Umbilical cord (tissue), 2 donors: ENCODE results near the gene HOXB2. TPM values are rescaled to one million over a fixed set of nuclear protein-coding genes. Genes with fewer than 3 reads are reported as not detected.
A peak's percentile ranks its signal among the peaks of the same experiment; 100 is the strongest.
"Not testable (repeated sequence)": the region's sequence is repeated elsewhere in the genome, so short reads cannot be mapped to it uniquely, and the experiment has no call there.

Experiments used
- DNase-seq: peaks from one replicate; pipeline ENCODE4 v3.0.0-alpha.2; 2015; ENCODE audit warnings: low spot score
- total RNA-seq: library from RNA; depleted of rRNA; stranded (reverse); fragments of >200 nt; gene quantifications from one replicate; pipeline ENCODE4 v1.2.3, GENCODE V29; 2014; ENCODE audit warnings: low replicate concordance; ENCODE audit not compliant: insufficient read depth

The HOXB2 gene
- total RNA-seq, 1 donor from 2014 or later, result 9.9 TPM

GRCh38 chr17:48541577-48542113 is 3.3 kb downstream of the HOXB2 start:
- DNase-seq, result peak; percentile 78

GRCh38 chr17:48541036-48541576 is 3.8 kb downstream of the HOXB2 start:
- DNase-seq, result no peak

- DNase-seq, result no peak
Measured at GRCh38 chr17:48540213-48540612, 4.7 kb downstream of the HOXB2 start.

GRCh38 chr17:48539177-48539576 is 5.7 kb downstream of the HOXB2 start:
- no peak for DNase-seq

GRCh38 chr17:48537316-48537715 is 7.6 kb downstream of the HOXB2 start:
- DNase-seq, result no peak

DNA sequence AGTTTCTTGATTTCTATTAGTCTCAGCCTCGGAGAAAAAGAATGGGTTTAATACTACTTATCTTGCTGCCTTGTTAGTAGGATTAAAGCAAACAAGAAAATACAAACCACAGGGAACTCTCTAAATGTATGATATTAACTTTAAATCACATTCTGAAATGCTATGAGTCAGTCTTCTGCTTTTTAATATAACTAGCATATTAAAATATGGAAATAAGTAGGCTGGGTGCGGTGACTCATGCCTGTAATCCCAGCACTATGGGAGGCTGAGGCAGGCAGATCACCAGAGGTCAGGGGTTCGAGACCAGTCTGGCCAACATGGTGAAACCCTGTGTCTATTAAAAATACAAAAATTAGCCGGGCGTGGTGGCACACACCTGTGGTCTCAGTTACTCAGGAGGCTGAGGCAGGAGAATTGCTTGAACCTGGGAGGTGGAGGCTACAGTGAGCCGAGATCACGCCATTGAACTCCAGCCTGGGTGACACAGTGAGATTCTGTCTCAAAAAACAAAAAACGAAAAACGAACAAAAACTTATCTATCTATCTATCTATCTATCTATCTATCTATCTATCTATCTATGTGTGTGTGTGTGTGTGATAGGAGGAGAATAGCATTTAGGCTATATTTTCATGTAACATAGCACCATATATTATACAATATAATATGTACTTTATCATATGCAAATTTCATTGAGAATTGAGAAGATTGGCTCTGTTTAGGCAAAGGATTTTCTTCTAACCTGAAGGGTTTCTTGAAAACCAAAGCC is 8.9 kb downstream of the HOXB2 start:
- DNase-seq, result not testable (repeated sequence)

GRCh38 chr17:48532261-48532660 is 12.6 kb downstream of the HOXB2 start:
- DNase-seq, result no peak

GRCh38 chr17:48530887-48531272 is 14.0 kb downstream of the HOXB2 start, which contains the start of gene HOXB1:
Gene HOXB1 (minus strand): TSS chr17:48531011. CDS start chr17:48530904, 107 bp downstream.
- no peak for DNase-seq

DNA sequence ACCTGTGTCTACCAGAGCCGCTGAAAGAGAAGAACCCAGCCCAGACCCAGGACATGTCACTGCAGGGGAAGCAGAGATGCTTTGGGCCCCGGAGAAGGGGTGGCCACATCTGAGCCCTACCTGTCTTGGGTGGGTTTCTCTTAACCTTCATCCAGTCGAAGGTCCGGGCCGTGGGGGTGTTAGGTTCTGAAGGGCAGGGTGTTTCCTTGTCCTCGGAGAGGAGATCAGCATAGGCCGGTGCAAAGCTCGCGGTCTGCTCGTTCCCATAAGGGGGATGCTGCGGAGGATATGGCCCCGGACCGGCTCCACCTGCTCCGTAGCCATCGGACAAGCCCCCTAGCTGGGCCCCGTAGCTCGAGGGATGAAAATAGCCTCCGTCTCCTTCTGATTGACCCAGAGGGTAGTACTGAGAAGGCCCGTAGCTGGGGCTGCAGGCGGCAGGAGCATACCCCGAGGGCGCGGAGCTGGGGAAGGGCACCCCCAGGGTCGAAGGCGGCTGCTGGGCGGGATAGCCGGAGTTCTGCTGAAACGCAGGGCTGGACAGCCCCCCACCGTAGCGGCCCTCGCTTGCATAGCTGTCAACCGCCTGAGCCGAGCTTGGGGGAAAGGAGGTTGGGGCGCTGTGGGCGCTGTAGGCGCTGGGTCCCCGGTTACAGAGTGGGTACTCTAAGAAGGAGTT is 14.6 kb downstream of the HOXB2 start:
- DNase-seq, result no peak

DNA sequence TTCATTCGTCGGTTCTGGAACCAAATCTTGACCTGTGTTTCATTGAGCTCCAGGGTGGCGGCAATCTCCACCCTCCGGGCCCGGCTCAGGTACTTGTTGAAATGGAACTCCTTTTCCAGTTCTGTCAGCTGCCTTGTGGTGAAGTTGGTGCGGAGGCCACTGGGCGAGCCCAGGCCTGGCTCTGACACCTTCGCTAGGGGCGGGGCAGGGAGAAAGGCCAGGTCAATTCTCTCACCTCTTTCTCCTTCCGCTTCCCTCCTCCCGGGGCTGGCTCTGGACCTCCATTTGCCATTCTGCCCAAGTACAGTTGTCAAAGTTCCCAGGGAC is 15.3 kb downstream of the HOXB2 start:
- no peak for DNase-seq

DNA sequence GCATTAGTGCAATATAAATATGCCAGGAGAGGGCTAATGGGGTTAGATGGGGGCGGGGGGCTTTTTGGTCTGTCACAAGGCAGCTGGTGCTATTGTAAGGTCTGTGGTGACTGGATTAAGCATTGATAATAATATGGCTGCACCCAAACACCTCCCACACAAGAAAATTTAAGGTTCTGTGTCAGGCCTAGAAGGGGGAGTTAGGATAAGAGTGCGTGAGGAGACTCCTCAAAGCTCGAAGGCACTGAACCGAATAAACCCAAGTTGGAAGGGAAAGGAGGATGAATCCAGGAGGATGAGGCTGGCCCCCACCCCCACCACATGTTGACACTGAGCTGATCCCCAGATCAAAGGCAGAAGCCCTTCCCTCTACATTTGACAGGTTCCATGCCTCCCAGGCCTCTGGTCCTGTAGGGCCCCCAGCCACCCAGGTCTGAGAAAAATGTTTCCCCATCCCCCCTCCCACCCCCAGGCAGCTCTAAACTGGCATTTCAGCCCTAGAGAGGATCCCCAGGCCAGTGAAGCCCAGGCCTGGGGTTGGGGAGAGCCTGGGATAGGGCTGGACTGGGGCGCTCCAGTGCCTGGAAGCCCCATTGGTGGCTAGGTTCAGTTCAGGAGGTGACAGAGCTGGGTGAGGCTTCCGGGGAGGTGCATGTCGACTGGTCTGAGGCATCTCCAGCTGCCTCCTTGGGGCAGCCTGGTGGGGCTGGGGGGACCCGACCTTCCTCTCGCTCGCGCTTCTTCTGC is 15.8 kb downstream of the HOXB2 start:
- peak; percentile 33 for DNase-seq

DNA sequence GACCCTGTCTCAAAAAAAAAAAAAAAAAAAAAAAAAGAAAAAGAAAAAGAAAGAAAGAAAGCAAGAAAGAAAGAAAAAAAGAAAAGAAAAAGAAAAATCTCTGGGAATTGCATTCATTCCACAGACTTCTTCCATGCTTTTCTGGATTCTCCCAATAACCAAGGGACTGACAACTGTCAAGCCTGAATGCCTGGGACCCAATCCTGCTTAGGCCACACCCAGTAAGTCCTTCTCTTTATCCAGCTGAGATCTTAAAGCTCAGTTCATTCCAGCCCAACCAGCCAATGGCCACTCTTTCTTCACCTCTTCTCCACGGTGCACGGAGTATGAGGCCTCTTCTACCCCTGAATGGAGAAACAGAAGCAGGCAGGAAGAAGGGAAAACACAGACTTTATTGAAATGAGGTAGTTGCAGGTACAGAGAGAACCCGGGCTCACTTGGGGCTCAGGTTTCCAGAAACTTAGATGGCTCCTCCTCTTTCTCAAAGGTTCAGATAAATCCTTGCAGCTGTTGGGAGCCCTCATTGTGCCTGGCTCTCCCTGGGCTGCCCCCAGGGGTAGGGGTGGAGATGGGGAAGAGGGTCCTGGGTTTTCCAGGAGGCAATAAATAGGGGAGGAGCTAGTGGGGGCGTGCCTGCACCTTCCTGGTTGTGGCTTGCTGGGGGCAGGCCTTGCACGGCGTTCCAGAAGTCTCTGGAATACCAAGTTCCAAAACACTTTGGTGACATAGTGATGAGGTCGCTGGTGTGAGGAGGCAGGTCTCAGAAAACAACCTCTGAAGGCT is 16.6 kb downstream of the HOXB2 start:
- DNase-seq, result no peak

DNA sequence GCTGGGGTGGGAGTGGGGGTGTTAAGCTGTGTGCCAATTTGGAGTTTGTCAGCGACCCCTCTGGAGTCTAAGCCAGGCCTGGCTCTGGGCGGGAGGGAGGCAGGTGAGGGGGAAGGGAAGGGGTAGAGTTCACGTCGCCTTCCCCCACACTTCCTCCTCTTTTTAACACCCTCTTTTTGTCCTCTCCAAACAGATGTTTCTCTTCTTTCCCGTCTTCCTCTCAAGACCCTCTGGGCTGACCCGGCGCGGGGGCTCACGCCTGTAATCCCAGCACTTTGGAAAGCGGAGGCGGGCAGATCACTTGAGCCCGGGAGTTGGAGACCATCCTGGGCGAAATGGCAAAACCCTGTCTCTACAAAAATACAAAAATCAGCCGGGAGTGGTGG is 17.4 kb downstream of the HOXB2 start:
- DNase-seq, result no peak

DNA sequence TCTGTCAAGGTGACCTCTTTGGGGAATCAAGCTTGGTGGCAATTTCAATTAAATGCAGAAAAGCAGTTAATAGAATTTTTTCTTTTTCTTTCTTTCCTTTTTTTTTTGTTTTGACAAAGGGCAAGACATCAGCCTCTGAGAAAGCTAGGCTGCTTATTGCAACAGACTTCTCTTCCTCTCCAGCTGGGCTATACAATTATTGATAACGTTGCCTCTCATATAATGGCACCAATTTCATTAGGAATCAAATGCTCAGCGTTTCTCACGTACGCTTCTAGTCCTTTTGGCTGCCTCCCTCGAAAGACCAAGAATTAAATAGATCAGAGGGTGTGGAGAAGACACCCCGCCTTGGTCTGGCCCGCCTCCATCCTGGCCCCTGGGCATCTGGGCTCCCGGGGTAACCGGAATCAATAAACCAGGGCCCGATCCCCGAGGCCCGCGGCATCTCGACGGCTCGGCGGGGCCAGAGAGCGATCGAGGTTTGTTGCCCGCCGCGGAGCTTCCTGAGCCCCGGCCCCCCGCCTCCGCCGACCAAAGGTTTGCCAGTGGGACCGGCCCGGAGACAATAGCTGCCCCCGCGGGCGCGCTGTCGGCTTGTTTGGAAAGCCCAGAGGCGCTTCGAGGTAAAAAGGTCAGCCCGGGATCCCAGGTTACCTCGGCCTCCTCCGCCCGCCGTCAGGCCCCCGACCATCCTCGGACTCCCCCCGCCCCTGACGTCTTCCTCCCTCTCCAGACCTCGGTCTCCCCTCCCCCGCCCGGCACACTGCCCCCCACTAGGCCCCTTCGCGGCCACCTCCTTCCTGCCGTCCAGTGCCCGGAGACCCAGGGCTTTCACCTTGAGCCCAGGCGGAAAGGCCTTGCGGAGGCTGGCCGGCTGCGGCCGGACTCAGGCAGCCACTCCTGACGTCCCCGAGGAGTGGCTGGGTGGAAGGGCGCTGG is 18.0 kb downstream of the HOXB2 start:
- DNase-seq, result no peak

GRCh38 chr17:48523010-48523409 is 21.9 kb downstream of the HOXB2 start:
- peak; percentile 68 for DNase-seq

DNA sequence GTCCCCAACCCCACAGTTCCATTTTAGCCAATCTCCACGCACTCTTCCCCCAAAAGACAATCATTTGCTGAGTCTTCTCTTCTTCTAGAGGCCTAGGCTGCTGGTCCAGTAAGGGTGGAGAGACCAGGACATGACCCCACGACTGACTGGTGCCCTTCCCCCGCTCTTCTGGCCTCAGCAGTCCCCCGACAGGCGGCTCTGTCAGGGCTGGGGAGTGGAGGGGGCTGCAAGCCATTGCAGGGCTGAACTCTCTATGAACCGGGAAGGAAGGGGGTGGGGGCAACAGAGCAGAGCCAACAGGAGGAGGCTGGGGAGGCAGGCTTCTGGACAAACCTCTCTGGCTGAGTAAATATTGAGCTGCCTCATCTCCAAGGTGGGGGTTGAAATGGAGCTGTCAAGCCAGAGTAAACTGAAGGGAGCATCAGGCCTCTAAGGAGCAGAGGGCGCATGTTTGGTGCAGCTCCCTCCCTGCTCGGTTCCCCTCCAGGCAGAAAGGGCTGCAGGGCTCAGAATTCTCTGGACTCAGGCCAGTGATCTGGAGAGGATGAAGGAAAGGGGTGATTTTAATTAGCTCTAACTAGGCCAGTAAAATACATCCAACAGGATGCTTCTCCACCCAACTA is 22.8 kb downstream of the HOXB2 start:
- DNase-seq, result peak; percentile 68

DNA sequence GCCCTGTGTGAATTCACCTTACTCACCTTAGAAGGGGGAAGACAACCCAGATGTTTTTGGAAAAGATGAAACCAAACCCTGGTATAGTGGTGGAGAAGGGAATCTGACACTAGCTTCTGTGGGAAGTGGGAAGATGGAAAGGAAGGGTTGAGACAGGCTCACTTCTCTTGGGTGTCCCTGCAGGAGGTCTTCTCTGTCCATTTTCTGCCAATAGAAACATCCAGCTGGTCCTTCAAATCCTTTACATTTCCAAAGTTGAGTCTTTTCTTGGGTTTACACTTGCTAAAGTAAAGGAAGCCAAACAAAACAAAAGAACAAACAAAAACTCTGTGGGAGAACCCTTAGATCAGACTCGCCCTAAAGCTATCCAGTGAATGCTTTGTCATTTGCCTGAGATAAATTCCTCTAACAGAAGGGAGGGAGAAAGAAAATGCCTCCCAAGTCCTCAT is 24.3 kb downstream of the HOXB2 start:
- DNase-seq, result no peak

DNA sequence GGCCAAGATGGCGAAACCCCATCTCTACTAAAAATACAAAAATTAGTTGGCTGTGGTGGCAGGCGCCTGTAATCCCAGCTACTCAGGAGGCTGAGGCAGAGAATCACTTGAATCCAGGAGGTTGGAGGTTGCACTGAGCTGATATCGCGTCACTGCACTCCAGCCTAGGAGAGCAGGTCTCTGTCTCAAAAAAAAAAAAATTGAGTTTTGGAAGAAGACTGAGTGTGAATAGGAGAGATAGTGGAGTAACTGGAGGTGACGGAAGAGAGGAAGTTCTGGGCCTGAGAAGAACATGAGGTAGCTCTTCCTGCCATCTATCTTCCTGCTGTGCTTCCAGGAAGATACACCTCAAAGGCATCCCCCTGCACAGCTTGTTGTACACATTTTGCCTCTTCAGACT is 25.5 kb downstream of the HOXB2 start:
- no peak for DNase-seq

DNA sequence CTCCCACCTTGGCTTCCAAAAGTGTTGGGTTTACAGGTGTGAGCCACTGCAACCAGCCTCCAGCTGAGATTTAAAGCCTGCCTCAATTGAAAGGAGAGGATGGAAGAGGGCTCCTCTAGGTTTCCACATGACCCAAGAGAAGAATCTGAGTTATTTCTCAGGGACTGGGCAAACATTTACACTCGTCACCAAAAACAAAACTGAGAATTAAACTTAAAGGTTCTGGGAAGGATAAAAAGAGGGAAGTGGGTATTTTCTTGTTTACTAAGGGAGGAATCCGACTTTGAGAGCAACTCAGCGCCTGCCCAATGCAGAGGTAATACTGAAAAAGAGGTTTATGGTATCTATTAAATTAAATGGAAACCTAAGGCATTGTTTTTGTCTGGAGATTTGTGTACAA is 27.4 kb downstream of the HOXB2 start:
- no peak for DNase-seq
